Stomach (tissue), 4 donors: ENCODE data around the gene SPECC1.

Source experiments
- CTCF ChIP-seq, 7 experiments: fragments of 450-650 bp in 4 of 7; fragments of 200-600 bp in 3 of 7; sonication (generic) in 3 of 7; IDR thresholded peaks; one replicate each; pipeline ENCODE4 v1.5.1; 2016 to 2019; ENCODE audit warnings: antibody characterized with exemption in 7 of 7, control low read depth in 2 of 7, mild to moderate bottlenecking in 1 of 7
- EP300 ChIP-seq: sonication (generic); formaldehyde crosslinking; IDR thresholded peaks from one replicate; pipeline ENCODE4 v1.6.1; 2017; ENCODE audit warnings: antibody characterized with exemption

DNA sequence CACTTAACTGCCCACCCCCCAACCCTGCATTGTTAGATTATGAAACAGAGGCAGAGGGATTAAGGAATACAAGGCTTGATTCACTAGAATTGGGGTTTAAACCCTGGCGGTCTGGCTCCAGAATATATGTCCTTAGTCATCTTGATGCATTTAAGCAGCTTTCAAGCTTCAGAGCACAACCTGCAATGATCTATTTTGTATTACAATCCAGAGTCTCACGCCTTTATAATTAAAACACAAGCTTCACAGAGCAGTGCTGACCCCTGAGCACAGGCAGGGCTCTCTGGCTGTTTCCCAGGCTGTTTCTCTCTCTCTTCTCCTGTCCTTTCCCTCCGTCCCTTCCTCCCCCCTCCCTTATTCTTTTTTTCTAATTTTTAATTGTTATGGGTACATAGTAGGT, 209.1 kb downstream of the SPECC1 start:
- TF ChIP-seq EP300: no peak
- no peak for TF ChIP-seq CTCF (IDR thresholded peaks at IDR 0.05)
